Fibroblast of lung (primary cell): Measurements from ENCODE around the gene RBM27.

Experiments
- CTCF ChIP-seq, 2 donors: IDR thresholded peaks in 1 of 2; conservative IDR thresholded peaks in 1 of 2; 1 replicate in 1 of 2; 2 replicates in 1 of 2; pipeline ENCODE4 v1.5.1; 2011 to 2012; ENCODE audit warnings: low read length in 2 of 2, control low read depth in 1 of 2, inconsistent platforms in 1 of 2, low read depth in 1 of 2, mild to moderate bottlenecking in 1 of 2
- EZH2 ChIP-seq: IDR thresholded peaks from 2 replicates; pipeline ENCODE4 v1.5.1; 2012; ENCODE audit warnings: low read length, control low read depth, mild to moderate bottlenecking; ENCODE audit errors: missing control alignments

- TF ChIP-seq CTCF (conservative IDR thresholded peaks at IDR 0.05 in 1 of 2, IDR thresholded peaks at IDR 0.05 in 1 of 2; ENCODE audit: low read depth in 1 of 2, low read length in 2 of 2) (no peak), EZH2 (no peak)
Observed at GRCh38 chr5:146249801-146250200, 46.4 kb downstream of the RBM27 start.
